ENCODE results near the gene TSPEAR.

The TSPEAR gene

GRCh38 chr21:44723177-44724131 lies 12.1 kb upstream of the TSPEAR start:
- TF ChIP-seq CTCF (IDR thresholded peaks at IDR 0.05; ENCODE audit: low read depth, low read length, missing control alignments), result no peak
- no peak for DNase-seq (ENCODE audit: extremely low read depth, low read depth)
- H3K4me3 ChIP-seq (replicated peaks; ENCODE audit: low read depth, low read length), result no peak overlapping the region

GRCh38 chr21:44722731-44723130 lies 11.4 kb upstream of the TSPEAR start:
- H3K4me3 ChIP-seq (replicated peaks; ENCODE audit: low read depth, low read length), result no peak overlapping the region
- DNase-seq (ENCODE audit: extremely low read depth, low read depth), result no peak

GRCh38 chr21:44720170-44720569 lies 8.8 kb upstream of the TSPEAR start:
- no peak for DNase-seq (ENCODE audit: extremely low read depth, low read depth)
- TF ChIP-seq CTCF (IDR thresholded peaks at IDR 0.05; ENCODE audit: low read depth, low read length, missing control alignments), result no peak
- no peak overlapping the region for H3K4me3 ChIP-seq (replicated peaks; ENCODE audit: low read depth, low read length)

More at GRCh38 chr21:44722731-44723130, 11.4 kb upstream of the TSPEAR start:
- no peak for TF ChIP-seq CTCF (IDR thresholded peaks at IDR 0.05; ENCODE audit: low read depth, low read length, missing control alignments)

GRCh38 chr21:44718571-44718970 lies 7.2 kb upstream of the TSPEAR start:
- H3K4me3 ChIP-seq (replicated peaks; ENCODE audit: low read depth, low read length), result no peak overlapping the region
- DNase-seq (ENCODE audit: extremely low read depth, low read depth), result no peak
- no peak for TF ChIP-seq CTCF (IDR thresholded peaks at IDR 0.05; ENCODE audit: low read depth, low read length, missing control alignments)

- DNase-seq (ENCODE audit: extremely low read depth, low read depth), result no peak
- no peak overlapping the region for H3K4me3 ChIP-seq (replicated peaks; ENCODE audit: low read depth, low read length)
- TF ChIP-seq CTCF (IDR thresholded peaks at IDR 0.05; ENCODE audit: low read depth, low read length, missing control alignments), result no peak
These were observed 6.7 kb upstream of the TSPEAR start for GRCh38 chr21:44718093-44718492.

GRCh38 chr21:44716984-44717383 lies 5.6 kb upstream of the TSPEAR start:
- no peak overlapping the region for H3K4me3 ChIP-seq (replicated peaks; ENCODE audit: low read depth, low read length)
- TF ChIP-seq CTCF (IDR thresholded peaks at IDR 0.05; ENCODE audit: low read depth, low read length, missing control alignments), result no peak
- no peak for DNase-seq (ENCODE audit: extremely low read depth, low read depth)
